HG02571 (cell line): Measurements from ENCODE around the gene KIAA1671.
"Not testable (repeated sequence)": the region's sequence is repeated elsewhere in the genome, so short reads cannot be mapped to it uniquely, and the experiment has no call there.

Source experiments
- ATAC-seq: cut with Tn5 transposase; IDR thresholded peaks from one replicate; pipeline ENCODE4 v1.9.1; 2021; ENCODE audit warnings: mild to moderate bottlenecking, moderate library complexity; ENCODE audit not compliant: unreplicated experiment

Gene KIAA1671

GRCh38 chr22:25212337-25212736 is 259.8 kb downstream of the KIAA1671 start:
- ATAC-seq: no peak

- ATAC-seq: no peak
Measured at GRCh38 chr22:25213221-25213620, 260.7 kb downstream of the KIAA1671 start.

GRCh38 chr22:25216230-25216629 is 263.7 kb downstream of the KIAA1671 start:
- ATAC-seq: no peak

GRCh38 chr22:25219211-25219689 is 266.7 kb downstream of the KIAA1671 start, which contains the start of gene CRYBB2:
CRYBB2 (plus strand) TSS chr22:25219639; CDS start chr22:25221430, 1,791 bp downstream.
- ATAC-seq: no peak

- ATAC-seq: no peak
Measured at GRCh38 chr22:25219948-25220442, 267.5 kb downstream of the KIAA1671 start.

- no peak for ATAC-seq
Measured at GRCh38 chr22:25221790-25222189, 269.3 kb downstream of the KIAA1671 start.

GRCh38 chr22:25223269-25223850 is 270.8 kb downstream of the KIAA1671 start:
- no peak for ATAC-seq

GRCh38 chr22:25228822-25229221 is 276.3 kb downstream of the KIAA1671 start:
- ATAC-seq: no peak

GRCh38 chr22:25230760-25231159 is 278.2 kb downstream of the KIAA1671 start:
- ATAC-seq: not testable (repeated sequence)

- ATAC-seq: no peak
Measured at GRCh38 chr22:25232301-25232700, 279.8 kb downstream of the KIAA1671 start.

GRCh38 chr22:25233706-25234105 is 281.2 kb downstream of the KIAA1671 start:
- not testable (repeated sequence) for ATAC-seq

- ATAC-seq: no peak
Measured at GRCh38 chr22:25235547-25236290, 283.2 kb downstream of the KIAA1671 start.

GRCh38 chr22:25236417-25236816 is 283.9 kb downstream of the KIAA1671 start:
- ATAC-seq: no peak

GRCh38 chr22:25237503-25237902 is 285.0 kb downstream of the KIAA1671 start:
- no peak for ATAC-seq

- not testable (repeated sequence) for ATAC-seq
Measured at GRCh38 chr22:25238058-25238457, 285.5 kb downstream of the KIAA1671 start.
